Pancreas (tissue), 10 donors: ENCODE measurements around the gene GNAL. TPM values are rescaled to one million over a fixed set of nuclear protein-coding genes. Genes with fewer than 3 reads are reported as not detected.

ENCODE experiments used
- ATAC-seq, 4 donors: fragments of 200-7000 bp; cut with Tn5 transposase; one replicate each; pipeline versions ENCODE4 v1.8.0 to v1.9.1; 2020; ENCODE audit warnings: mild to moderate bottlenecking in 4 of 4, moderate library complexity in 4 of 4
- DNase-seq, 6 donors: peaks; one replicate each; pipeline ENCODE4 v3.0.0-alpha.2; 2020
- FAIRE-seq: peaks from 2 replicates; lab custom pipeline; 2012; peaks lifted over from hg19 to GRCh38; lab: Jason Lieb, UNC
- H3K27ac ChIP-seq, 4 donors: fragments of 200-600 bp; sonication (generic); 1 replicate in 3 of 4; 2 replicates in 1 of 4; pipeline versions ENCODE4 v1.5.0 to v1.8.0; 2020
- H3K27me3 ChIP-seq, 4 donors: fragments of 200-600 bp; one replicate each; pipeline ENCODE4 v1.8.0; 2021
- H3K36me3 ChIP-seq, 3 donors: fragments of 200-600 bp; sonication (generic) in 1 of 3; one replicate each; pipeline versions ENCODE4 v1.5.0 to v1.8.0; 2020 to 2021
- H3K4me1 ChIP-seq, 3 donors: fragments of 200-600 bp; one replicate each; pipeline ENCODE4 v1.8.0; 2021
- H3K4me3 ChIP-seq, 4 donors: fragments of 200-600 bp; sonication (generic) in 2 of 4; one replicate each; pipeline versions ENCODE4 v1.5.0 to v1.8.0; 2020 to 2021
- H3K9me3 ChIP-seq, 4 donors: fragments of 200-600 bp; one replicate each; pipeline ENCODE4 v1.8.0; 2021
- WGBS, 2 donors: extraction: QIAGEN DNeasy Blood & Tissue Kit; methylation state at CpG; one replicate each; pipeline ENCODE4 v1.1.7; 2013; 5-methylcytosine and 5-hydroxymethylcytosine counted together
- intact Hi-C, 3 donors: fragments of 100-400 bp; cut with DNase I; formaldehyde crosslinking; loops; one replicate each; pipeline versions ENCODE4 v1.11.1 to v1.14.2; 2022
- polyA plus RNA-seq, 2 donors: library from polyadenylated mRNA; stranded (reverse); fragments of 200-250 nt; gene quantifications; one replicate each; pipeline ENCODE4 v1.2.3, GENCODE V29; 2013
- total RNA-seq, 6 donors: library from RNA; stranded (reverse); fragmentation: NEBNext Ultra II Directional in 4 of 6; extraction: Animal tissue kit (Norgen Biotek cat#: 25700) in 4 of 6; gene quantifications; one replicate each; pipeline versions ENCODE4 v1.2.1 to v1.2.4, GENCODE V29; 2021 to 2023
- TF ChIP-seq, protein P1 (sequence below), 4 donors: fragments of 200-600 bp; sonication (generic) in 3 of 4; IDR thresholded peaks; one replicate each; pipeline versions ENCODE4 v1.5.0 to v1.8.0; 2021; ENCODE audit warnings: antibody characterized with exemption in 4 of 4
- donor health status: healthy with polysubstance abuse.
- donor health status: DM: no; HTN: no; CAD: no; lungs with moderate emphysema.
- donor health status: DM: no; HTN: no; CAD: no.
- donor health status: control.
- donor health status: control.
- donor health status: Bipolar disorder and iron deficiency.
- donor health status: DM: yes; HTN: yes; CAD: no.
- donor health status: DM: no; HTN: no; CAD: no.
- donor health status: DM: no; HTN: no; CAD: no.
- donor health status: DM: yes; HTN: yes; CAD: no.

The GNAL gene
- total and polyA plus RNA-seq, 8 donors, result 0.22 to 2.2 (median 0.71) TPM

DNA sequence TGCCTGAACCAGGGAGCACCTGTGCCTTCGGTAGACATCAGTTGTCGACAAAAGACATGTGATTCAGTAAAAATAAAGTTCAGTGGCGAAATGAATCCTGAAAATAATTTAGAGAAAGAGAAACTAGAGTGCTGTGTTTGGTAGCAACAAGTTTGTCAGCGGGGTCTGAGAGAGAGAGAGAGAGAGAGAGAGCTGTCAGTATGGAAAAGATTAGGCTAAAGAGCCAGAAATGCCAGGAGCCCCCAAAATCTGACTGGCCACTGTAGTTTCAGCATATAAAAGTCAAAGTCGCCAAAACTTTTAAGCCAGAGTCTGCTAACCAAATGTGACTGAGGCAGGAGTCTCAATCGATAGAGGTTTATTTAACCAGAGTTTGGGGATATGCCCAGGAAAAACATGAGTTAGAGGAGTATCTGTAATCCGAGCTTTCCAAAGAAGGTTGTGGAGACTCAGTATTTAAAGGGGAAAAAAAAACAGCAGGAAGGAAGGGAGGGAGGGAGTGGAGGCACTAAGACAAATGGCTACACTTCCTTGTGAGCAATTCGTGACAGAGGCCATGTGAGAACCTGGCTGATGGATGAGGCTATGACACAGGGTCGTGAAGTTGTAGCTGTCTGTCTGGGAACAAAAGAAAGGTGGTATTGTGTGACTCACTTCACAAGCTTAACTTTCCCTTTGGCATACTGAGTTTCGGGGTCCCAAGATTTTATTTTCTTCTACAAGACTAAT is 20.5 kb upstream of the GNAL start:
- H3K36me3 ChIP-seq, result no peaks in the 10 kb centered on the region
- ATAC-seq (no peak), FAIRE-seq (no peak), DNase-seq (no peak)
- no peak overlapping the region for H3K4me3 ChIP-seq
- 50 to 51% methylated on average over 10 of the region's 10 CpGs for WGBS, 2 donors
- intact Hi-C loops, result no loop called here
- no peak overlapping the region for H3K27ac ChIP-seq
- no peaks in the 10 kb centered on the region for H3K27me3 ChIP-seq
- no peaks in the 10 kb centered on the region for H3K9me3 ChIP-seq
- H3K4me1 ChIP-seq, result no peaks in the 10 kb centered on the region
- TF ChIP-seq, protein P1, sequence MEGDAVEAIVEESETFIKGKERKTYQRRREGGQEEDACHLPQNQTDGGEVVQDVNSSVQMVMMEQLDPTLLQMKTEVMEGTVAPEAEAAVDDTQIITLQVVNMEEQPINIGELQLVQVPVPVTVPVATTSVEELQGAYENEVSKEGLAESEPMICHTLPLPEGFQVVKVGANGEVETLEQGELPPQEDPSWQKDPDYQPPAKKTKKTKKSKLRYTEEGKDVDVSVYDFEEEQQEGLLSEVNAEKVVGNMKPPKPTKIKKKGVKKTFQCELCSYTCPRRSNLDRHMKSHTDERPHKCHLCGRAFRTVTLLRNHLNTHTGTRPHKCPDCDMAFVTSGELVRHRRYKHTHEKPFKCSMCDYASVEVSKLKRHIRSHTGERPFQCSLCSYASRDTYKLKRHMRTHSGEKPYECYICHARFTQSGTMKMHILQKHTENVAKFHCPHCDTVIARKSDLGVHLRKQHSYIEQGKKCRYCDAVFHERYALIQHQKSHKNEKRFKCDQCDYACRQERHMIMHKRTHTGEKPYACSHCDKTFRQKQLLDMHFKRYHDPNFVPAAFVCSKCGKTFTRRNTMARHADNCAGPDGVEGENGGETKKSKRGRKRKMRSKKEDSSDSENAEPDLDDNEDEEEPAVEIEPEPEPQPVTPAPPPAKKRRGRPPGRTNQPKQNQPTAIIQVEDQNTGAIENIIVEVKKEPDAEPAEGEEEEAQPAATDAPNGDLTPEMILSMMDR (IDR thresholded peaks at IDR 0.05), result no peak

DNA sequence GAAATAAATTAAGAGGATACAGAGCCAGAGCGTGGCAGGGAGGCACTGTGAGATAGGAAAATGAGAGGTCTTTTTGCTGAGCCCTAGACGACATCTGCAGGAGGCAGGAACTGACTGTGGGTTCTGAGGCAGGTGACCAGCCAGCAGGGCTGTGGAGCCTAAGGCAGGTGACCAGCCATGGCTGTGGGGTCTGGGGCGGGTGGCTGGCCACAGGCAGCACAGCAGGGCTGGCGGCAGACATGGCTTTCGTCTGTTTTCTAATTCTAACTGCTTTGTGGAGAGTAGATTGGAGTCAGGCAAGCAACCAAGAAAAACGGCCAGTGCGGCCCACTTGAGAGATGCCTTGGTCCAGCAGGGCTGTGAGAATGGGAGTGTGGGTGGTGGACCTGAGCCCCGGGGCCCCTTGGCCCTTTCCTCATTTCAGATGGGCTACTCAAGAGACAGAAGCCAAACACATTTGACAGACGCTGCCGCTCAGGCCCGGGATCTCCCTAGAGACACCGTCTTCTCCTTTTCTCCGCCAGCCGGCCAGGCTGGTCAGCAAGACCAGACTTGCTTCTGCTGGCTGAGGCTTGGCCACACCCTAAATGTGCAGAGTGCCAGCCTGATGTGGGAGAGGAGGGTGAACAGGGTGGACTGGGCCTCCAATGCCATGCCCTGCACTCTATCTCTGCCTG is 19.7 kb upstream of the GNAL start:
- Histone ChIP-seq H3K4me3 (no peak overlapping the region), H3K9me3 (no peaks in the 10 kb centered on the region), H3K27me3 (no peaks in the 10 kb centered on the region), H3K27ac (no peak overlapping the region), H3K4me1 (no peaks in the 10 kb centered on the region), H3K36me3 (no peaks in the 10 kb centered on the region)
- intact Hi-C loops, result no loop called here
- FAIRE-seq (no peak), ATAC-seq (peak in 1 of 4 donors; percentile 29), DNase-seq (no peak)
- TF ChIP-seq, protein P1 (IDR thresholded peaks at IDR 0.05), result no peak
- 69 to 83% methylated on average over 14 of the region's 14 CpGs for WGBS, 2 donors

DNA sequence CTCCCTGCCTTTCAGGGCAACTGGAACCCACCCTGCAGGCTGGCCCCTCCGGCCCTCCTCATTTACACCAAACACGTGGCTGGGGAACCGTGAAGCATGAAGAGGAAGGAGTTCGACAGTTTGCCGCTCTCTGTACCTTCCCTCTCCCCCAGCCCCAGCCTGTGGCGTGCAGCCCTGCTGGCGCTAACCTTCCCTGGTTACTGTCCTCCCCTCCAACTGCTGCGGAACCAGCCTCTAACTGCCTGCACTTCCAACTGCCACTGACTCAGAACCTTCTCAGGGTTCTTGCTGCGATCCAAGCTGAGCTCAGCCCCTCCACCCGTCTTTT is 19.2 kb upstream of the GNAL start:
- no peaks in the 10 kb centered on the region for H3K36me3 ChIP-seq
- no peak overlapping the region for H3K4me3 ChIP-seq
- FAIRE-seq, result no peak
- intact Hi-C loops, result no loop called here
- H3K9me3 ChIP-seq, result no peaks in the 10 kb centered on the region
- no peak for ATAC-seq
- 74 to 76% methylated on average over 9 to 10 of the region's 10 CpGs for WGBS, 2 donors
- H3K27me3 ChIP-seq, result no peaks in the 10 kb centered on the region
- TF ChIP-seq, protein P1 (IDR thresholded peaks at IDR 0.05), result no peak
- no peak for DNase-seq
- H3K4me1 ChIP-seq, result no peaks in the 10 kb centered on the region
- H3K27ac ChIP-seq, result no peak overlapping the region

DNA sequence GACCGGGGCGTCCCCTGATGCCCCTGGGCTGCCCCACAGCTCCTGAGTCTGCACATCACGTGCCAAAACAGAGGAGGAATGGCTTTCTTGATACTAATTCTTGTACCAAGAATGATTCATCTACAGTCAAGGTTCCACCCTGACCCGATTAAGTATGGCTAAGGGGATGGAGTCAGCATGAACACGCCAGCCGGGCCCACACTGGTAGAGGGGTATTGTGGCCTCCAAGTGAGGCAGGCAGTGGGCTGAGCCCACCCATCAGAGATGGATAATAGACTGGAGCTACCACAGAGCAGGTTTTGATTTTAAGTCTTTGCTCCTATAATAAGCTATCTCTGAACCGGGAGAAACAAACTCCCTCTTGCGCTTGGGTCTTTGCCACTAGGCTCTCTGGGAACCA is 17.9 kb upstream of the GNAL start:
- ATAC-seq (no peak), DNase-seq (no peak), FAIRE-seq (no peak)
- H3K4me1 ChIP-seq, result no peaks in the 10 kb centered on the region
- H3K27ac ChIP-seq, result no peak overlapping the region
- H3K27me3 ChIP-seq, result no peaks in the 10 kb centered on the region
- H3K36me3 ChIP-seq, result no peaks in the 10 kb centered on the region
- intact Hi-C loops, result no loop called here
- no peak overlapping the region for H3K4me3 ChIP-seq
- H3K9me3 ChIP-seq, result no peaks in the 10 kb centered on the region
- TF ChIP-seq, protein P1 (IDR thresholded peaks at IDR 0.05), result no peak
- 83 to 85% methylated on average over 8 of the region's 8 CpGs for whole genome bisulfite sequencing, 2 donors

DNA sequence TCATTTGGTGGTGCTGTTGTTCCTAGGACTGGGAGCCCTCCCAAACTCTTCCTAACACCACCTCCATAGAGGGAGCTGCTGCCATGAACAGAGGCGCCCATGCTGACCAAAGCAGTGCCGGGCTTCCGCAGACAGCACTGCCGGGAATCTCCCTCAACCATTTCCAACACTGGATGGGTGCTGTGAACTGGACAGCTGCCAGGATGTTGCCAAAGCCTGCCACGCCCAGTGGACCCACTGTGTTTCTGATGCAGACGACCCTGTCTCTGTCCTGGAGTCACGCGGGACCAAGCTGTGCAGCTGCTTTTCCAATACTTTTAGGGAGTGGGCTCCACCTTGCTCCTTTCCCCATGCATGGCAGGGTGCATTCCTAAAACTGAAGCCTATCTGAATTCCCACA is 16.9 kb upstream of the GNAL start:
- no peak for FAIRE-seq
- no peaks in the 10 kb centered on the region for H3K4me1 ChIP-seq
- ATAC-seq, result no peak
- WGBS, 2 donors, result 79 to 87% methylated on average over 8 of the region's 8 CpGs
- no peaks in the 10 kb centered on the region for H3K27me3 ChIP-seq
- no peaks in the 10 kb centered on the region for H3K36me3 ChIP-seq
- intact Hi-C loops, result no loop called here
- H3K4me3 ChIP-seq, result no peak overlapping the region
- TF ChIP-seq, protein P1 (IDR thresholded peaks at IDR 0.05), result no peak
- H3K9me3 ChIP-seq, result no peaks in the 10 kb centered on the region
- H3K27ac ChIP-seq, result no peak overlapping the region
- DNase-seq, result no peak
